Measurements from ENCODE around the gene PLAAT5.
A peak's percentile ranks its signal among the peaks of the same experiment; 100 is the strongest.

- peak; percentile 89 for TF ChIP-seq CTCF (IDR thresholded peaks at IDR 0.05; ENCODE audit: low read depth, low read length, poor library complexity, severe bottlenecking)
- no peak for TF ChIP-seq EZH2phosphoT487 (IDR thresholded peaks at IDR 0.05; ENCODE audit: borderline replicate concordance, low read length)
Observed at GRCh38 chr11:63478896-63479295, 12.1 kb downstream of the PLAAT5 start.

All from DOHH2 (cell line).